Measurements from ENCODE around the gene SCYGR2.

Gene SCYGR2

GRCh38 chr2:227610123-227610522 is 11.4 kb downstream of the SCYGR2 start:
- DNase-seq (ENCODE audit: low read depth) = no peak

DNA sequence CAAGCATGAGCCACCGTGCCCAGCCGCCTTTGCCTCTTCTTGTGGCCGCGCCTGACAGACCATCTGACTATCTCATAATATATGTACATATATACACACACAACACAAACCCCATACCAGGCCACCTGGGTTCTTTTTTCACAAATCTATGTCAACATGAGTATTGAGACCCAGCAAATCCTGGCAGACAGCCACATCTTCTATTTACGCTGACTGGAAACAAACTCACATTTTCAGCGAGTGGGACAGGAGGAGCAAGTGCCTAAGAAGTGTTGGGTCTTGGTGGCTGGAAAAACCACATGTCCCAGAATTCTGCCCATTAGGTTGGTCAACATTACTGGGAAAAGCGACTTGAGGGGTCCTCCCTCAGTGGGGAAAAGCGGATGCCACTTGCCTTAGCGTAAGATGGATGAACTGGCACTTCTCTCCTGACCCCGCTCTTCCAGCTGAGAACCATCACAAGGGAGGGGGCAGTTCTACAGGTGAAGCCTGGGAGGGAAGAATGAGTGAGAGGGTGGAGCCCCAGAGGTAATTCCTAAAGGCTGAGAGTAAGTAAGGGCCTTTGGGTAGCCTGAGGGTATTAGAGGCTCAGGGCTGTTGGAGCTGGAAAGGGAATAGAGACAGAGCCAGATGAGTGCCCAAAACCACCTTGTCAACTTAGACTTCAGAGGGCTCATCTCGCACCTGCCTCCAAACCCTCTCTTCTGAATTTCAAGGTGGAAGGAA is 14.0 kb downstream of the SCYGR2 start:
- no peak overlapping the region for H3K4me3 ChIP-seq (replicated peaks; ENCODE audit: low read depth, low read length)
- DNase-seq (ENCODE audit: low read depth) = no peak
- no peak for TF ChIP-seq CTCF (IDR thresholded peaks at IDR 0.05; ENCODE audit: low read length, missing control alignments)

More at GRCh38 chr2:227610123-227610522, 11.4 kb downstream of the SCYGR2 start:
- no peak for TF ChIP-seq CTCF (IDR thresholded peaks at IDR 0.05; ENCODE audit: low read length, missing control alignments)
- no peak overlapping the region for H3K4me3 ChIP-seq (replicated peaks; ENCODE audit: low read depth, low read length)

GRCh38 chr2:227613272-227613660 is 14.6 kb downstream of the SCYGR2 start:
- no peak for TF ChIP-seq CTCF (IDR thresholded peaks at IDR 0.05; ENCODE audit: low read length, missing control alignments)
- H3K4me3 ChIP-seq (replicated peaks; ENCODE audit: low read depth, low read length) = no peak overlapping the region
- DNase-seq (ENCODE audit: low read depth) = no peak

GRCh38 chr2:227614246-227614645 is 15.6 kb downstream of the SCYGR2 start:
- DNase-seq (ENCODE audit: low read depth) = no peak
- no peak for TF ChIP-seq CTCF (IDR thresholded peaks at IDR 0.05; ENCODE audit: low read length, missing control alignments)
- H3K4me3 ChIP-seq (replicated peaks; ENCODE audit: low read depth, low read length) = no peak overlapping the region

DNA sequence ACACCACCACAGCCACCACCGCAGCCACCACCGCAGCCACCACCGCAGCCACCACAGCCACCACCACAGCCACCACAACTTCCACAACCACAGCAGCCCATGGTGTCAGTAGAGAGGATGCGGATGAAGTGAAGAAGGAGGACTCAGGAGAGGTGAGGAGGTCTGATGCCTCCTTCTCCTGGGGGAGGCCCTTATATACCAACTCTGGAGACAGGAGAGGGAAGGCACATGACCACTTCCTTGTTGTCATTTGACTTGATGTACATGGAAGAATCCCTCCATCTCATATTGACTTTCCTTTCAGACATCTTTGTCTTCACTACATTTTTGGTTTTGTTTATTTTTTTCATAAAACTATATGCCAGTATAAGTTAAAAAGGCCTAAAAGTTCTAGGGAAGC is 16.0 kb downstream of the SCYGR2 start, which contains the start of gene SCYGR3:
TSS of gene SCYGR3 (minus strand) at position 101 of the 400 bp plus-strand sequence. CDS start at position 101, 0 bp downstream.
- H3K4me3 ChIP-seq (replicated peaks; ENCODE audit: low read depth, low read length) = no peak within 1 kb of the TSS
- no peak for DNase-seq (ENCODE audit: low read depth)
- TF ChIP-seq CTCF (IDR thresholded peaks at IDR 0.05; ENCODE audit: low read length, missing control alignments) = no peak

DNA sequence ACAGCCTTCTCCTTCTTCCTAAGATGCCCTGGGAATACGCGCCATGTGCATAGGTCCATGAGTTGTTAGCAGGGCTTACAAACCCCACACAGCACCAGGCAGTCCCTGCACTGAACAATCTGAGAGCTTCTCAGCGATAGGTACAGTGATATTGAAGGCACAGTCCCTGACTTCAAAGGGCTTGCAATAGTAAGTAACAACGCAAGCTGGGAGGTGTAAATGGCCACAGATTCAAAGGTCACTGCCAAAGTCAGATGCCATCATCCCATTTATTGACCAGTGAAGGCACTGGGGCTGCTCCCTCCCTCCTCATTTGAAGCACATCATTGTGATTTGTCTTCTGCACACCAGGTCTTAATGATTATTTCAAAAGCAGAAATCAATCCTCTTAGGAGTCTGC is 16.5 kb downstream of the SCYGR2 start:
- H3K4me3 ChIP-seq (replicated peaks; ENCODE audit: low read depth, low read length) = no peak overlapping the region
- TF ChIP-seq CTCF (IDR thresholded peaks at IDR 0.05; ENCODE audit: low read length, missing control alignments) = no peak
- DNase-seq (ENCODE audit: low read depth) = no peak

- no peak overlapping the region for H3K4me3 ChIP-seq (replicated peaks; ENCODE audit: low read depth, low read length)
- TF ChIP-seq CTCF (IDR thresholded peaks at IDR 0.05; ENCODE audit: low read length, missing control alignments) = no peak
- DNase-seq (ENCODE audit: low read depth) = no peak
These were observed 17.2 kb downstream of the SCYGR2 start for GRCh38 chr2:227615906-227616305.
